ENCODE results near the gene DAP3.
"Not testable (repeated sequence)": the region's sequence is repeated elsewhere in the genome, so short reads cannot be mapped to it uniquely, and the experiment has no call there.

Gene DAP3

GRCh38 chr1:155657463-155657862 lies 31.4 kb upstream of the DAP3 start:
- 90% methylated on average over 2 of the region's 2 CpGs for WGBS (ENCODE audit: insufficient coverage)
- H3K4me1 ChIP-seq (ENCODE audit: control extremely low read depth in 1 of 4, control insufficient read depth in 4 of 4, insufficient read depth in 4 of 4, low read length in 3 of 4), result no peaks in the 10 kb centered on the region
- POLR2A ChIA-PET, result interaction anchor here (0.6 to 0.7 kb wide), 2 partner anchors 52 to 69 kb away, joined by 3 to 9 read pairs; no protein-coding TSS in a partner anchor
- CTCF ChIA-PET, result no interaction called here
- H3K27ac ChIP-seq (ENCODE audit: insufficient read depth in 1 of 2, low read depth in 1 of 2, low read length in 2 of 2, poor library complexity in 1 of 2, severe bottlenecking in 2 of 2), result no peak overlapping the region
- H3K4me3 ChIP-seq (ENCODE audit: control insufficient read depth in 1 of 7, extremely low read depth in 1 of 7, insufficient read depth in 4 of 7, low read depth in 2 of 7, low read length in 6 of 7), result no peak overlapping the region
- no peak for DNase-seq
- H3K9me3 ChIP-seq (ENCODE audit: control extremely low read depth in 1 of 5, control insufficient read depth in 4 of 5, insufficient read depth in 2 of 5, low read depth in 1 of 5, low read length in 4 of 5), result no peaks in the 10 kb centered on the region
- H3K27me3 ChIP-seq (replicated peaks in 2 of 5; ENCODE audit: control insufficient read depth in 4 of 5, insufficient read depth in 5 of 5, low read length in 4 of 5), result peaks cover 0 to 2% (median 0%) of the 10 kb centered on the region in 5 experiments
- peaks cover 14 to 39% (median 33%) of the 10 kb centered on the region in 4 experiments for H3K36me3 ChIP-seq (ENCODE audit: control insufficient read depth in 4 of 4, insufficient read depth in 4 of 4, low read length in 3 of 4)

GRCh38 chr1:155661239-155661638 lies 27.7 kb upstream of the DAP3 start:
- peaks cover 22 to 73% (median 51%) of the 10 kb centered on the region in 4 experiments for H3K36me3 ChIP-seq (ENCODE audit: control insufficient read depth in 4 of 4, insufficient read depth in 4 of 4, low read length in 3 of 4)
- H3K9me3 ChIP-seq (ENCODE audit: control extremely low read depth in 1 of 5, control insufficient read depth in 4 of 5, insufficient read depth in 2 of 5, low read depth in 1 of 5, low read length in 4 of 5); H3K27me3 ChIP-seq (replicated peaks in 2 of 5; ENCODE audit: control insufficient read depth in 4 of 5, insufficient read depth in 5 of 5, low read length in 4 of 5); H3K27ac ChIP-seq (ENCODE audit: insufficient read depth in 1 of 2, low read depth in 1 of 2, low read length in 2 of 2, poor library complexity in 1 of 2, severe bottlenecking in 2 of 2); H3K4me1 ChIP-seq (ENCODE audit: control extremely low read depth in 1 of 4, control insufficient read depth in 4 of 4, insufficient read depth in 4 of 4, low read length in 3 of 4); CTCF ChIA-PET; POLR2A ChIA-PET; H3K4me3 ChIP-seq (ENCODE audit: control insufficient read depth in 1 of 7, extremely low read depth in 1 of 7, insufficient read depth in 4 of 7, low read depth in 2 of 7, low read length in 6 of 7); DNase-seq: not testable (repeated sequence)
- no CpG with 5 or more reads among the region's 4 CpGs for WGBS (ENCODE audit: insufficient coverage)

- CTCF ChIA-PET, result interaction anchor here (1.6 kb wide), 1 partner anchor 94 kb away, joined by 3 read pairs; no protein-coding TSS in a partner anchor
- POLR2A ChIA-PET, result interaction anchor here (0.6 kb wide), 1 partner anchor 40 kb away, joined by 3 read pairs; no protein-coding TSS in a partner anchor
- H3K27ac ChIP-seq (ENCODE audit: insufficient read depth in 1 of 2, low read depth in 1 of 2, low read length in 2 of 2, poor library complexity in 1 of 2, severe bottlenecking in 2 of 2), result no peak overlapping the region
- H3K36me3 ChIP-seq (ENCODE audit: control insufficient read depth in 4 of 4, insufficient read depth in 4 of 4, low read length in 3 of 4), result peaks cover 30 to 90% (median 52%) of the 10 kb centered on the region in 4 experiments
- DNase-seq, result no peak
- no peak overlapping the region for H3K4me3 ChIP-seq (ENCODE audit: control insufficient read depth in 1 of 7, extremely low read depth in 1 of 7, insufficient read depth in 4 of 7, low read depth in 2 of 7, low read length in 6 of 7)
- H3K4me1 ChIP-seq (ENCODE audit: control extremely low read depth in 1 of 4, control insufficient read depth in 4 of 4, insufficient read depth in 4 of 4, low read length in 3 of 4), result no peaks in the 10 kb centered on the region
- WGBS (ENCODE audit: insufficient coverage), result 96% methylated on average over 3 of the region's 5 CpGs
- H3K27me3 ChIP-seq (replicated peaks in 2 of 5; ENCODE audit: control insufficient read depth in 4 of 5, insufficient read depth in 5 of 5, low read length in 4 of 5), result no peaks in the 10 kb centered on the region
- no peaks in the 10 kb centered on the region for H3K9me3 ChIP-seq (ENCODE audit: control extremely low read depth in 1 of 5, control insufficient read depth in 4 of 5, insufficient read depth in 2 of 5, low read depth in 1 of 5, low read length in 4 of 5)
Measured at GRCh38 chr1:155669233-155670162, 19.4 kb upstream of the DAP3 start.

- CTCF ChIA-PET, result no interaction called here
- Histone ChIP-seq H3K27me3 (replicated peaks in 2 of 5; ENCODE audit: control insufficient read depth in 4 of 5, insufficient read depth in 5 of 5, low read length in 4 of 5) (no peaks in the 10 kb centered on the region), H3K4me1 (ENCODE audit: control extremely low read depth in 1 of 4, control insufficient read depth in 4 of 4, insufficient read depth in 4 of 4, low read length in 3 of 4) (no peaks in the 10 kb centered on the region), H3K36me3 (ENCODE audit: control insufficient read depth in 4 of 4, insufficient read depth in 4 of 4, low read length in 3 of 4) (peaks cover 37 to 89% (median 56%) of the 10 kb centered on the region in 4 experiments), H3K27ac (ENCODE audit: insufficient read depth in 1 of 2, low read depth in 1 of 2, low read length in 2 of 2, poor library complexity in 1 of 2, severe bottlenecking in 2 of 2) (no peak overlapping the region), H3K9me3 (ENCODE audit: control extremely low read depth in 1 of 5, control insufficient read depth in 4 of 5, insufficient read depth in 2 of 5, low read depth in 1 of 5, low read length in 4 of 5) (no peaks in the 10 kb centered on the region), H3K4me3 (ENCODE audit: control insufficient read depth in 1 of 7, extremely low read depth in 1 of 7, insufficient read depth in 4 of 7, low read depth in 2 of 7, low read length in 6 of 7) (no peak overlapping the region)
- WGBS (ENCODE audit: insufficient coverage), result no CpG with 5 or more reads among the region's 4 CpGs
- POLR2A ChIA-PET, result no interaction called here
- DNase-seq, result no peak
Measured at GRCh38 chr1:155671750-155672149, 17.1 kb upstream of the DAP3 start.

- Histone ChIP-seq H3K4me3 (ENCODE audit: control insufficient read depth in 1 of 7, extremely low read depth in 1 of 7, insufficient read depth in 4 of 7, low read depth in 2 of 7, low read length in 6 of 7) (no peak overlapping the region), H3K4me1 (ENCODE audit: control extremely low read depth in 1 of 4, control insufficient read depth in 4 of 4, insufficient read depth in 4 of 4, low read length in 3 of 4) (no peaks in the 10 kb centered on the region), H3K9me3 (ENCODE audit: control extremely low read depth in 1 of 5, control insufficient read depth in 4 of 5, insufficient read depth in 2 of 5, low read depth in 1 of 5, low read length in 4 of 5) (no peaks in the 10 kb centered on the region), H3K27me3 (replicated peaks in 2 of 5; ENCODE audit: control insufficient read depth in 4 of 5, insufficient read depth in 5 of 5, low read length in 4 of 5) (no peaks in the 10 kb centered on the region), H3K27ac (ENCODE audit: insufficient read depth in 1 of 2, low read depth in 1 of 2, low read length in 2 of 2, poor library complexity in 1 of 2, severe bottlenecking in 2 of 2) (no peak overlapping the region), H3K36me3 (ENCODE audit: control insufficient read depth in 4 of 4, insufficient read depth in 4 of 4, low read length in 3 of 4) (peaks cover 36 to 88% (median 57%) of the 10 kb centered on the region in 4 experiments)
- ChIA-PET CTCF (interaction anchor here (0.7 to 1.1 kb wide), 2 partner anchors 8 to 10 kb away, joined by 3 to 5 read pairs; no protein-coding TSS in a partner anchor), POLR2A (no interaction called here)
- 98% methylated on average over 5 of the region's 6 CpGs for WGBS (ENCODE audit: insufficient coverage)
- no peak for DNase-seq
Measured at GRCh38 chr1:155673003-155673402, 15.9 kb upstream of the DAP3 start.

- ChIA-PET POLR2A (no interaction called here), CTCF (no interaction called here)
- no peak overlapping the region for H3K27ac ChIP-seq (ENCODE audit: insufficient read depth in 1 of 2, low read depth in 1 of 2, low read length in 2 of 2, poor library complexity in 1 of 2, severe bottlenecking in 2 of 2)
- H3K36me3 ChIP-seq (ENCODE audit: control insufficient read depth in 4 of 4, insufficient read depth in 4 of 4, low read length in 3 of 4), result peaks cover 26 to 69% (median 43%) of the 10 kb centered on the region in 4 experiments
- no peaks in the 10 kb centered on the region for H3K9me3 ChIP-seq (ENCODE audit: control extremely low read depth in 1 of 5, control insufficient read depth in 4 of 5, insufficient read depth in 2 of 5, low read depth in 1 of 5, low read length in 4 of 5)
- no peak overlapping the region for H3K4me3 ChIP-seq (ENCODE audit: control insufficient read depth in 1 of 7, extremely low read depth in 1 of 7, insufficient read depth in 4 of 7, low read depth in 2 of 7, low read length in 6 of 7)
- H3K4me1 ChIP-seq (ENCODE audit: control extremely low read depth in 1 of 4, control insufficient read depth in 4 of 4, insufficient read depth in 4 of 4, low read length in 3 of 4), result no peaks in the 10 kb centered on the region
- no peaks in the 10 kb centered on the region for H3K27me3 ChIP-seq (replicated peaks in 2 of 5; ENCODE audit: control insufficient read depth in 4 of 5, insufficient read depth in 5 of 5, low read length in 4 of 5)
- 100% methylated on average over 2 of the region's 4 CpGs for WGBS (ENCODE audit: insufficient coverage)
- DNase-seq, result no peak
Measured at GRCh38 chr1:155678027-155678426, 10.9 kb upstream of the DAP3 start.

- H3K36me3 ChIP-seq (ENCODE audit: control insufficient read depth in 4 of 4, insufficient read depth in 4 of 4, low read length in 3 of 4), result peaks cover 20 to 69% (median 38%) of the 10 kb centered on the region in 4 experiments
- H3K27me3 ChIP-seq (replicated peaks in 2 of 5; ENCODE audit: control insufficient read depth in 4 of 5, insufficient read depth in 5 of 5, low read length in 4 of 5); H3K4me1 ChIP-seq (ENCODE audit: control extremely low read depth in 1 of 4, control insufficient read depth in 4 of 4, insufficient read depth in 4 of 4, low read length in 3 of 4); DNase-seq; H3K4me3 ChIP-seq (ENCODE audit: control insufficient read depth in 1 of 7, extremely low read depth in 1 of 7, insufficient read depth in 4 of 7, low read depth in 2 of 7, low read length in 6 of 7); POLR2A ChIA-PET; H3K27ac ChIP-seq (ENCODE audit: insufficient read depth in 1 of 2, low read depth in 1 of 2, low read length in 2 of 2, poor library complexity in 1 of 2, severe bottlenecking in 2 of 2); CTCF ChIA-PET; H3K9me3 ChIP-seq (ENCODE audit: control extremely low read depth in 1 of 5, control insufficient read depth in 4 of 5, insufficient read depth in 2 of 5, low read depth in 1 of 5, low read length in 4 of 5): not testable (repeated sequence)
- no CpG with 5 or more reads among the region's 1 CpG for WGBS (ENCODE audit: insufficient coverage)
Measured at GRCh38 chr1:155678992-155679391, 9.9 kb upstream of the DAP3 start.

Data from common myeloid progenitor, CD34-positive (primary cell).